HG03280 (cell line): ENCODE data around the gene TUBA3E.
"Not testable (repeated sequence)": the region's sequence is repeated elsewhere in the genome, so short reads cannot be mapped to it uniquely, and the experiment has no call there.

Source experiments
- ATAC-seq: cut with Tn5 transposase; IDR thresholded peaks from one replicate; pipeline ENCODE4 v1.9.1; 2021; ENCODE audit warnings: mild to moderate bottlenecking, moderate library complexity; ENCODE audit not compliant: unreplicated experiment

The TUBA3E gene

DNA sequence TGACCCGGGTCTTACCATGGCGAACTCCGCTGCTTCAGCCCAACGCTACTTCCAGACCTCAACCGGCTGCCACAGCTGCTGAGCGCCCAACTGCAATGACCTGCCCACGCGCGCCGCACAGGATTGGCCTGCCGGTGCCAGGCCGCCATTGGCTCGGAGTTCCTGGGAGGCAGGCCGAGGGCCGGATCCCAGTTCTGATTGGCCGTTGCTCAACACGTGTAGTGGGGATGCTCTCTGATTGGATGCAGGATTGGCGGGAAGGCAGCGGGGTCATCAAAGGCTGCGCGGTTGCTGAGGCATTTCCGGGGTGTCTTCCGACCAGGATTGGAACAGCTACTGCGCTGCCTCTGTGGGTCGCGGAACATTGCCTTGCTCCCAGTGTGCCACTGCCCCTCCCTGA is at the start of gene TUBA3E:
Gene TUBA3E, minus strand, starts transcription at position 97 of the 400 bp plus-strand sequence. Its CDS starts 79 bp downstream, at position 18.
- ATAC-seq = no peak

DNA sequence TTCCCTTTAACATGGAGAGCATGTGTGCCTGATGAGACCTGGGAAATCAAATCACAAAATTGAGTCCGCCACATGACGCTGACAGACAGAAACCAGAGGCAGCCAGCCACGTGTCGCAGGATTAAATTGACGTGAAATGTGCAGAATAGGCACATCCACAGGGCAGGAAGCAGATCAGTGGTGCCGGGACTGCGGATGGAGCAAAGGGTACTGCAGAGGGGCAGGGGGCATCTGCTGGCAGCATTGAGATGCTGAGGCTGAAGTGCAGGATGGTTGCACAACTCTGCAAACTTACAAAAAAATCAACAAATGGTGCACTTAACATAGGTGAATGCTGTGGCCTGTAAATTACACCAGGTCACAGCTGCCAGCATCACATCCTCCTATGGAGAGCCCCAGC is 48.2 kb upstream of the TUBA3E start:
- ATAC-seq = no peak

DNA sequence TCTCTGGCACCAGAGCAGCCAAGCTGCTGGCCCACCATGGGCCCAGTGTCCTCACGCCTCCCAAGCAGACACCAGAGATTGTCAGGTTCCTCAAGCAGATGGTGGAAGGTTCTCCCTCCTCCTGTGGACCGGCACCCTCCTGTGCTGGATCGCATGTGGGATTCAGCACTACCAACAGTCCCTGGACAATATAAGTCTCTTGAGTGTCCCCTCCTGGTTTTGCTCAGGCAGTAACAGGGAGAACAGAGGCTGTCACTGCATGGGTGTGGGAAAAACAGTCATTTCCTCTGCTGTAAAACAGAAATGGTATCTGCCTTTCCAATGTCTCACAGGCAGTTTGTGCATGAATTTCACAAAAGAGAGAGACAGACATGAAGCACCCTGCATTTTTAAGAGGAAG is 47.7 kb upstream of the TUBA3E start:
- ATAC-seq = no peak

DNA sequence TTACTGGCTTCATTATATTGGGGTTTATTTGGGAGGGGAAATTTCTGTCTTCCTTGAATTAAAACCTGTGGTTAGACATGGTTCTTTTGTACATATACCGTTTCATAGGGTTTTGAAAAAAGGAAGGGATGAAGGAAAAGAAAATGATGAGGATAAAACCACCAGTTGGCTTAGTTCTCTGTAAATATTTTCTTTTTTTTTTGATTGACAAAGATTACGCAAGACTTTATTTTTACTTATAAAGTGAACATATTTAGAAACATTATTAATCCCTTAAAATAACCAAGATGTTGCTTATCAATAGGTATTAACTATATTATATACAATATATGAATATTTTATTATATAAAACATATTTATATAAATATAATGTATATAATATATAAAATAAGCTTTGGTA is 45.1 kb upstream of the TUBA3E start:
- ATAC-seq = no peak

DNA sequence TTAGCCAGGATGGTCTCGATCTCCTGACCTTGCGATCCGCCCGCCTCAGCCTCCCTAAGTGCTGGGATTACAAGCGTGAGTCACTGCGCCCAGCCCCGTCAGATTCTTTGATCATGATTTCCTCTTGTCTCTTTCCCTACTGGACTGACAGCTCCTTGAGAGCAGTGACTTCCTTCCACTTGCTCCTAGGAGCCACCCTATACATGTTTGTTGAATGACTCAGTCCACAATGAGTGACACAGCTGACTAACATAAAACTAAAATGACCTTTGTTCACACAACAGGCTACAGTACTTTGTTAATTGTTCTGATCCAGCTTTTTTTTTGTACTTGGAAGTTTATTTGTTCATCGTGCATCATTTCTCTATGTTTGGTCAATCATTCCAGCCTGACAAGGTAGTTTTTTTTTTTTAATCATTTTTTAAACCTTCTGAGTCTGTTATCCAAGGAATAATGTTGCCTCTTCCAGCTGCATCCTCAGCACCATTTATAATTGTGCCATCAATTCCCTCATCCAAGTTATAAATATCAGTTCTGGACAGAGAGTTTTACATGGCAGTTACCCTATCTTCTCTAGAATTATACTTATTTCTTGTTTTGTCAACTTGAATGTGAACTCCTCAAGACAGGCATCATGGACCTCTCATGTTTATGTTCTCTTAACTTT is 42.9 kb upstream of the TUBA3E start:
- no peak for ATAC-seq

DNA sequence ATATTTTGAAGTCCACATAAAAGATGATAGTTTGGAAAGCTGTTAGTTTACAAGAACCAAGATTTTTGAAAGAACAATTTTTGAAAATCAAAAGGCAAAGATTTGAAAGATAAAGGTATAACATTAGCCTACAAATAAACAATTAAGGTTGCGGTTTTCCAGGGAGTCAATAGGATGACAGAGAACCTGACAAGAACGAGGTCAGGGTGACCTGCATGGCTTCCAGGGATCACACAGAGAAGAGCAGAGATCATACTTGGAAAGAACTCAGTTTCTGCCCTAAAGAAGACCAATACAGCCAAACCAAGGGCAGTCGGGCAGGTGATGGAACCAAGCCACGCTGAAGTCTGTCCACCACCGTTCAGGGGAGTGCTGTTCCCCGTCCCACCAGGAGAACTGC is 41.3 kb upstream of the TUBA3E start:
- not testable (repeated sequence) for ATAC-seq

DNA sequence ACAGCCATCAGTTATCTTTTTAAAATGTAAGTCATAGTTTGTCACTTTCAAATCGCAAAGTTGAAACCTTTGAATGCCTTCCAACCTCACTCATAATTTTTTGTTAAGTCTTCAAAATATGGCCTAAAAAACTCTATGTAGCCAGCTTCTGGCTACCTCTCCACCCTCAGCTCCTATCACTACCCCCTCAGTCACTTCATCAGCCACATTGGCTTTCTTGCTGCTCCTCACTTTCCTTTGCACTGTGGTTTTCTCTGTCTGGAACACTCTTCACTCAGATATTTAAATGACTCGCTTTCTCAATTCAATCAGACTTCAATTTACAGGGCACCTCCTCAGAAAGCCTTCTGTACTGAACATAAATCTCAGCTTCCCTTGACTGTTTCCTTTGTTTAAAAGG is 34.8 kb upstream of the TUBA3E start:
- not testable (repeated sequence) for ATAC-seq

DNA sequence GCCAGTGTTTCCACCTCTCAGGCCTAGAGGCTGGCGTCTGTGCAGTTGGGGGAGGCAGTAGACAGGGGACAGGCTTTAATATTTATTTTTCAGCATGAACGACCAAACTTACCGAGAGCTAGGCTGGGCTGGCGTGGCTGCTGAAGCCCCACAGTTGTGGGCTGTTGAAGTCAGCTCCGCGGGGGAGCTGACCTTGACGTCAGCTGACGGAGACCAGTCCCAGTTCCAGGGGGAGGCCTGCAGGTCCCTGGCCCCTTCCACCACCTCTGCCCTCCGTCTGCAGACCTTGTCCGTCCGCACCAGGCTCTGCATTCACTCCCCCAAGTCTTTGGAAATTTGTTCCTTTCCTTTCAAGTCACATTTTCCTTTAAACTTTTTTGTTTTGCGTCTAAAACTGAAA is 33.4 kb upstream of the TUBA3E start:
- no peak for ATAC-seq

DNA sequence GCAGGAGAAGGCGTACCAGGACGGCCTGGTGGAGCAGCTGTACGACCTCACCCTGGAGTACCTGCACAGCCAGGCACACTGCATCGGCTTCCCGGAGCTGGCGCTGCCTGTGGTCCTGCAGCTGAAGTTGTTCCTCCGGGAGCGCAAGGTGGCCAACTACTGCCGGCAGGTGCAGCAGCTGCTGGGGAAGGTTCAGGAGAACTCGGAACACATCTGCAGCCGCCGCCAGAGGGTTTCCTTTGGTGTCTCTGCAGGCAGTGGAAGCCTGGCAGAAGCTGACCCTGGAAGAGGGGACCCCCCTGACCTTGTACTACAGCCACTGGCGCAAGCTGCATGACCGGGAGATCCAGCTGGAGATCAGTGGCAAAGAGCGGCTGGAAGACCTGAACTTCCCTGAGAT is 32.7 kb upstream of the TUBA3E start:
- not testable (repeated sequence) for ATAC-seq

DNA sequence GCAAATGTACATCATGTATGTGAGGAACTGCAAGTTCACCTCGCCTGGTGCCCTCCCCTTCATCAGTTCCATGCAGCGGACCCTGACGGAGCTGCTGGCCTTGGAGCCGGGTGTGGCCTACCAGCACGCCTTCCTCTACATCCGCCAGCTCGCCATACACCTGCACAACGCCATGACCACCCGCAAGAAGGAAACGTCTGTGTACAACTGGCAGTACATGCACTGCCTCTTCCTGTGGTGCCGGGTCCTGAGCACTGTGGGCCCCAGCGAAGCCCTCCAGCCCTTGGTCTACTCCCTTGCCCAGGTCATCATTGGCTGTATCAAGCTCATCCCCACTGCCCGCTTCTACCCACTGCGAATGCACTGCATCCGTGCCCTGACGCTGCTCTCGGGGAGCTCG is 32.1 kb upstream of the TUBA3E start:
- not testable (repeated sequence) for ATAC-seq

DNA sequence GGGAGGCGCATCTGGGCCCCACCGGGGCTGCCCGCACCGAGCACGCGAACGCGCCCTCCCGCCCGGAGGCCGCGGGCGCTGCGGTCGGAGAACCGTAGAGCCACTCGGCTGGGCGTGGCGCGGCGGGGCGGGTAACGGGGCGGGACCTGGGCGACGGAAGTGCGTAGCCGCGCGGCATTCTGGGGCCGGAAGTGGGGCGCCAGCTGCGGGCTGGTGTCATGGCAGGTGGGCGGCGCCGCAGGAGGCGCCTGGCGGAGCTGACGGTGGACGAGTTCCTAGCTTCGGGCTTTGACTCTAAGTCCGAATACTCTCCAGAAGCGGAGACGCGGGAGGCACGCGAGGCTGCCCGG is 30.9 kb upstream of the TUBA3E start:
- ATAC-seq = not testable (repeated sequence)

DNA sequence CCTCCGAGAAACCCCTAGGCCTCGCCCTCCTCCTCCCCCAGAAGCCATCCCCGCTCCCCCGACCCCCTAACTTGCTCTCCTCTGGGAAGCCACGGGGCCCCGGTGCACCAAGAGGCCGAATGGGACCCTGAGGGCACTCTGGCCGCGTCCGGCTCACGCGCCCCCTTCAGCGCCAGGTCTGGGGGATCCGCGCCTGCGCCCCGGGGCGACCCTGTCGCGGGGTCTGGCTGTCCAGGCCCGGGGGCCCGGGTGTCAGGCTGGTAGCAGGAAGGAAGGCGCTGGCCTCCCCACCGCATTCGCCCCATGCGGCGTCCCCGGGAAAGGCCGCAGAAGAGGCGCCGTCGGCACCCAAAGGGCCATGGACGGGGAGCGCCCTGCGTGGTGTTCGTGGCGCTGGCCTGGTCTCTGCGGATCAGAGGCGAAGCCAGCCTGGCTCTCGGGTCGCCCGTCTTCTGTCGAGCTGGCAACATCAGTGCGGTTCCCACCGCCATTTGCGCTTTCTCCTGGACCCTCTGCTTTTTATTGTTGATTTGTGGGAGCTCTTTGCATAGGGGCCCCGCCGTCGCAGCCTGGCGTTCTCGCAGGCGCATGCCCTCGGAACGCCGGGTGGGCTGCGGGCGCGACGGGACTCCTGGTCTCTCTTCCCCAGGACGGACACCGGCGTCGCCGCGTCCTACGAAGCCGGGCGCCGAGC is 30.4 kb upstream of the TUBA3E start:
- not testable (repeated sequence) for ATAC-seq

DNA sequence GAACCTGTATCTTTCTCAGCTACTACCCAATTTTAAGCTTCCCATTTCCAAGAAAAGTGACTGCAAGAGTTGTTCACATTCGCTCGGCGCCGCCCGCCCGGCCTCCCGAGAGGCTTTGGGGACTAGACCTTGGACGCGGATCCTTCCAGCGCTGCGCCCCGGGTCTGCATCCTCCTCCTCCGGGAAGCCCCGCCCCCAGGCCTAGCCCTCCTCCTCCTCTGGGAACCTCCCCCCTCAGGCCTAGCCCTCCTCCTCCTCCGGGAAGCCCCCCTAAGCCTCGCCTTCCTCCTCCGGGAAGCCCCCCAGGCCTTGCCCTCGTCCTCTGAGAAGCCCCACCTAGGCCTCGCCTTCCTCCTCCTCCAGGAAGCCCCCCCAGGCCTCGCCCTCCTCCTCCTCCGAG is 29.8 kb upstream of the TUBA3E start:
- ATAC-seq = not testable (repeated sequence)

DNA sequence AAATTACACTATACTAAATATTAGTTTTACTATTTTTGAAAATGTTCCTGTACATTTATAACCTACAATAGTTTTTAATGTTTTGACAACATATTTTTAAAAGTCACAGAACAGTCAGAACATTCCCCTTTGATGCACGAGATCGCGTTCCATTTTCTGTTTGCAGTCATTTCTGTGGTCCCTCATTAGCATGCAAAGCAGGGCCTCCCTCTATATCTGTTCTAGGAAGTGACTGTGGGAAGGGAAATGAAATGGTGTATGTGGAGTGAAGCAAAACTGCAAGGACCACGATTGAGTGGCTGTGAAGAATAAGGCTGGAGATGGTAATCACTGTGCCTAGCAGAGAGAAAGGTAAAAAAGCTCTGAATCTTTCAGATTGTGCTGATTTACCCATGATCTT is 24.3 kb upstream of the TUBA3E start:
- peak; percentile 82 for ATAC-seq

DNA sequence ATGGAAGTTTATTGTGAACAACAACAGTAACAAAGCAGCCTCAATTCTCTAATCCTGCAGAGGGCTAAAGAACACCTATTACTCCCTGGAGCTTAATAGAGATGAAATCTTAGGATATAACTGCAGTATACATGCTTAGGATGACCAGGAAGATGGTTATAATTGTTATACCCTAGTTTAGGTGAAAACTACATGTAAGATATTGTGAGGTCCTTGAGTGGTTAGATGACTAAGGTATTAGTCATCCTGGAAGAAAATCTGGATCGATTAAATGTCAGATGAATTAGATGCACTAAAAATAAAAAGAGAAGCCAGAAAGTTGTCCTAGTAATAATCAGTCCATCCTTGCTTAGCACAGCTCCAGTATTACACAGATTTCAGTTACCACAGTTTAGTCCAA is 22.3 kb upstream of the TUBA3E start:
- not testable (repeated sequence) for ATAC-seq

DNA sequence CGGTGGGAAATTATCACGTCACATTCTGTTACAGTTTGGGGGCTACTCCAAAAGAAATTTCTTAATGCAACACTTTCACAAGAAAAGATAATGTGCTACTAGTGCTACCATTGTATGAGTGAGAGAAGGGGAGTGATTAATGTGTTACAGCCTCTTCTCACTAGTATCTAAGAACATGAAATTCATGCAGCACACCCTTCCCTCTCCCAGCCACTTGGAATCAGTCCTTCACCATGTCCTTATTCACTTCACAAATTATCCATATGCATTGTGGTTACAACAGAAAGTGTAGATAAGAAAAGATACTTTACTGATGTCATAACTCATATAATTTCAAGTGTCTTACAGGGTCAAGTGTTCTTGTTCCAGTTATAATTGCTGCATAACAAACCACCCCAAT is 20.9 kb upstream of the TUBA3E start:
- ATAC-seq = not testable (repeated sequence)

DNA sequence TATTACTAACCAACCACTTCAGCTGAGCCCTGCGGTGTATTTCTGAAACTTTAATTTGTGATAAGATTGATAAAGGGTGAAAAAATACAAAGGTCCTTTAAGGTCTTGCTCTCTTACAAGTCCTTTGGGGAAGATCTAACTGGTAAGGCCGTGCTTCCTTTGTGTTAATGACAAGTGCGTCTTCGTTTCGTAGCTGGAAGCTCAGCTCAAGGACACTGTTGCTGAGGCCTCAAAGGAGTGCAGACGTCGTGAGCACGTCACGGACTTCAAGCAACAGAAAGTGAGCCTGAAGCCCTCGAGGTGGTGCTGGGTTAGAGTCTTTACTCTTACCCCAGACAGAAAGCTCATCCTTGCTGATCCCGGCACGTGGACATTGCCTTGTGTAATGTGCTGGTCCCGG is 8.8 kb upstream of the TUBA3E start:
- not testable (repeated sequence) for ATAC-seq

DNA sequence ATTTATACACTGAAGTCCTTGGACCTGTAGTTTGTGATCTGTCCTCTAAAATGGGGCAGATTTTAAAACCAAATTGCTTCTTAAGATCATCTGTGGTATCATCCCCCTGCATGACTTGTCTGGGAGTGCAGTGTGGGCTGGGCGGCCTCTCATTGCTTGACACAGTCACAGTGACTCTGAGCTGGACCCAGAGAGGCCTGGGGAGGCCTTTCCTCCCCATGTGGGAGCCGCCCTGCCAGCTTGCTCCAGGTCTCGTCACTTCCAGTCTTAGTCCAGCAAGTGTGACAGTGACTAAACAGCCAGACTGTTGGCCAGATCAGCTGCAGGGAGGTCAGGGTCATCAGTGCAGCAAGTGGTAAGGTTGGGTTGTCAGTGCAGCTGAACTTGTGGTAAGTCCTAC is 4.9 kb upstream of the TUBA3E start:
- ATAC-seq = not testable (repeated sequence)

DNA sequence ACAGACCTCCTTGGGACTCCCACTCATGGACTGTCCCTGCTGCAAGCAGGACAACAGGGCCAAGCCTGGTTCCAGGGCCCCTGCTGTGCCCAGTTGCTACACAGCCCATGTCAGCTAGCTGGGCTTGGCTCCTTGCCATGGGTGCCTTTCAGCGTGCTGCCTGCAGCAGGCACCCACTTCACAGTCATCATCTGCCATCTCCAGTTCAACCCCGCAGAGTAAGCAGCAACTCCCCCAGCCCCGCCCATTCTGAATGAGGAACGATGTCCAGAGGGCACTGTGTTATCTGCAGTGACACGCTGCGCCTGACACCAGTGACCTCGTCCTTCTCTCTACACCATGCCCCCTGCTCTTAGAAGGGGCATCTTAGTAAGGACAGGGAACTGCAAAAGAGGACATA is 4.3 kb upstream of the TUBA3E start:
- not testable (repeated sequence) for ATAC-seq

DNA sequence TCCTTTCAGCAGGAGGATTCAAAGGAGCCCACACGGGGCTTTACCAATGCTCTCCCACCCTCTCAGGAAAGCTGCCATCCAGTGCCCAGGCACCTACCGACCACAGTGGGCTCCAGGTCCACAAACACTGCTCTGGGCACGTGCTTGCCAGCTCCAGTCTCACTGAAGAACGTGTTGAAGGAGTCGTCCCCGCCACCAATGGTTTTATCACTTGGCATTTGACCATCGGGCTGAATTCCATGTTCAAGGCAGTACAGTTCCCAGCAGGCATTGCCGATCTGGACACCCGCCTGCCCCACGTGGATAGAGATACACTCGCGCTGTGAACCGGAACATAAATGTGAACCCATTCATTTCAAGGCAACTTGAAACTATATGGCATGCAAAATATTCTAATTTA is 2.2 kb downstream of the TUBA3E start:
- not testable (repeated sequence) for ATAC-seq

DNA sequence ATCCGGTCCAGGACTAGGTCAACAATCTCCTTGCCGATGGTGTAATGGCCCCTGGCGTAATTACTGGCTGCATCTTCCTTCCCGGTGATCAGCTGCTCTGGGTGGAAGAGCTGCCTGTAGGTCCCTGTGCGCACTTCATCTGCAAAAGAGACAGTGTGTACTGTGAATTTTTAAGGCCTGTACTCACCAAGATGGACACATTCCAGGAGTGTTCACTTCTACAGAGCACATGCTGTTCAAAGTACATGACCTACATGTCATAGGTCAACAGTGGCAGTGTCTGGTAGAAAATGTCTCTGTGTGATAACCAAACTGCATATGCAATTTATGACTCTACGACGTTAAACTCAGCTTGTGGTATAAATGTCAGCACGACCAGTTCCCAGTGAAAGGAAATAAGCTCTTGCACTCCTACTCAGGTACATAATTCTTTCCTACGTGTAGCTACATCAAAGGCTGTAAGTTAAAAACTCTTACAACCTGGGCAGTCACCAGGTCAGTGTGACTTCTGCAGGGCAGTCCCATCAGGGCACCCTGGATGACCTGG is 3.1 kb downstream of the TUBA3E start:
- not testable (repeated sequence) for ATAC-seq

DNA sequence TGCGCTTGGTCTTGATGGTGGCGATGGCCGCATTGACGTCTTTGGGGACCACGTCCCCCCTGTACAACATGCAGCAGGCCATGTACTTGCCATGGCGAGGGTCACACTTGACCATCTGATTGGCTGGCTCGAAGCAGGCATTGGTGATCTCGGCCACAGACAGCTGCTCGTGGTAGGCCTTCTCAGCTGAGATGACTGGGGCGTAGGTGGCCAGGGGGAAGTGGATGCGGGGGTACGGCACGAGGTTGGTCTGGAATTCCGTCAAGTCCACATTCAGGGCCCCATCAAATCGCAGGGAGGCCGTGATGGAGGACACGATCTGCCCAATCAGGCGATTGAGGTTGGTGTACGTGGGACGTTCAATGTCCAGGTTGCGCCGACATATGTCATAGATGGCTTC is 4.4 kb downstream of the TUBA3E start:
- not testable (repeated sequence) for ATAC-seq
